Stimulated activated CD8-positive, alpha-beta memory T cell treated with anti-CD3 and anti-CD28 coated beads, Interleukin-12 subunit alpha, Interleukin-12 subunit beta, amount 100 ng/mL, for 24 hours (primary cell): Measurements from ENCODE around the gene CYFIP1.

ENCODE experiments used
- DNase-seq: peaks from one replicate; pipeline ENCODE4 v3.0.0-alpha.2; 2020; ENCODE audit errors: extremely low read depth

The CYFIP1 gene

DNA sequence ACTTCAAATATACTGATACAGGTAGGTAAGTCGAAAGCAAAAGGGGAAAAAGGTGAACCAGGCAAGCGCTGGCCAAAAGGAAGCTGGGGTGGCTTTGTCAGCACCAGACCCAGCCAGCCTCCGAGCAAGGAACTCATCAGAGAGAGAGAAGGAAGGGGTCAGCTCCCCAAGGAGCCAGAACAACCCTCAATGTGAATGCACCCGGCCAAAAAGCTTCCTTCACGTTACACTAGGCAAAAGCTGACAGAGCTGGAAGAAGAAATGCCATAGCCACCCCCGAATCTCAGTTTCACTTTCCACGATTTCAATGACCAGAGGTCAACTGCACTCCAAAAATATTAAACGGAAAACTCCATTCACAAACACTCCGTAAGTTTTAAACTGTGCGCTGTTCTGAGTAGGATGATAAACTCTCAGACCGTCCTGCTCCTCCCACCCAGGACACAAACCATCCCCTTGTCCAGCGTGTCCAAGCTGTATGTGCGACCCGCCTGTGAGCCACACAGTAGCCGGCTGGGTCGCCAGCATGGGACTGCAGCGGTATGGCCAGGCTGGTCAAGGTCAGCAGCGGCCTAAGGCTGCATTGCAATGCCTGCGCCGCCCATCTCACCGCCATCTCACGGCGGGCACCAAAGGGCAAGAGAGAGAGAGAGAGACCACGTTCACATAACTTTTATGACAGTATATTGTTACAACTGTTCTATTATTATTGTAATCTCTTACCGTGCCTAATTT is 29.7 kb downstream of the CYFIP1 start:
- no peak for DNase-seq

GRCh38 chr15:22949074-22949547 is 31.1 kb downstream of the CYFIP1 start:
- no peak for DNase-seq

DNA sequence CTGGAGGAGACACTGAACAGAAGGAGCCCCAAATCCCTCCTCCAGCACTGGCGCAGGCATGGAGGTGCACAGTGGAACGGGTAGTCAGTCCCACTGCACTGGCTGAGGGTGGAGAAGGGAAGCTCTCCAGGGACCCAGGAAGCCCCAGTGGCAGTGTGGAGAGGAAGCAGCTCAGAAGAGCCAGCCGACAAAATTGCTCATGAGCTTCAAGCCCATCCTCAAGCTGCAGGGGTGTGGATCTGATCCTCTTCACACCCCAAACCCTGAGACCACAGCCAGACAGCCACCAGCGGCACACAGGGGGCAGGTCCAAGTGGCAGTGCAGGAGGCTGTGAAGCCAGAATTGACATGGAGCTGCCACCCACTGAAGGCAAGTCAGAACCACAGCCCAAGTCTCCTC is 32.1 kb downstream of the CYFIP1 start:
- no peak for DNase-seq

- no peak for DNase-seq
Observed at GRCh38 chr15:22947101-22948000, 32.8 kb downstream of the CYFIP1 start.

DNA sequence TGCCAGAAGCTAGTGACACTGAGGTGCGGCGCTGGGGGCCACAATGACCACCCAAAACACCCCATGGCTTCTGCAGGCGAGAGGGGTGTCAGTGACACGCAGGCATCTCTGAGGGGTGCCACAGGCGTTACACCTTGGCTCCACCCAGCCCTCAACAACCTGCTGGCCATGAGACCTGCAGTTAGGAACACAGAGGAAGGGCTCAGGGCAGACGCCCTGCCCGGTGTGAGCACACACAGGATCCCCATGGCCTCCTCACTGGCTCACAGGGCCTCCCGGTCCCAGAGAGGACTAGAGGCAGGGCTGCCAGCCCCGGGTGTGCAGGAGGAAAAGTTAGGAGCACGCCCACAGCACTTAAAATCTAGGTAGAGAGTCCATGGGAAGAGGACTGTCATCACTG is 35.1 kb downstream of the CYFIP1 start:
- DNase-seq: no peak

DNA sequence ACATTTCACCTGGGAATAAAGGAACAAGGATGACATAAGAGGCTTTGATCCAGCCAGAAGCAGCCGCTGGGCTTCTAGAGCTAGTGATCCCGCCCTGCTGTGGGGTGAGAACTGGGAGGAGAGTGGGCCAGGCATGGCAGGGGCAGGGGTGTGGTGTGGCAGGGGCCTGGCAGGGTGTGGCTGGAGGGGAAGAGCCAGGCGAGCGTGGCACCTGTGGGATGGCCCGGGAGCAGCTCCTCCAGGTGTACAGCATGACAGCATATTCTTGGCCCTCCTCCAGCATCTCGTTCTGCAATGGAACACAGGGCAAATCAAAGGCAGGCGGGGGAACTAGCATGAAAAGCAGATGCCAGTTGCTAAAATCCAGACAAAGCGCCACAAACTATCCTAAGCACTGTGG is 35.5 kb downstream of the CYFIP1 start:
- no peak for DNase-seq

- no peak for DNase-seq
Observed at GRCh38 chr15:22942877-22943276, 37.3 kb downstream of the CYFIP1 start.

- DNase-seq: no peak
Observed at GRCh38 chr15:22942306-22942855, 37.8 kb downstream of the CYFIP1 start.

DNA sequence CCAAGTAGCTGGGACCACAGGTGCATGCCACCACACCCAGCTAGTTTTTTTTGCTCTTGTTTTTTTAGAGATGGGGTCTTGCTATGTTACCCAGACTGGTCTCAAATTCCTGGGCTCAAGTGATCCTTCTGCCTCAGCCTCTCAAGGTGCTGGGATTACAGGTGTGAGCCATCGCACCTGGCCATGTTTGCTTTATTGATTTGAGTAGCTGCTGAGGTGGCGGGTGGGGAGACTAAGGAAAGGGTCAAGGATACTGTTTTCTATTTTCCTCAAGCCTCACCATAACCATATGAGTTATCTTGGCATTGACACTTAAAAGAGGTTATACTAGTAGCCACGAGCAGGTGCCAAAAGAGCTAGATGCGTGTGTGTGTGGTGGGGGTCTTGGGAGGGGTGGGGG is 39.0 kb downstream of the CYFIP1 start:
- no peak for DNase-seq

DNA sequence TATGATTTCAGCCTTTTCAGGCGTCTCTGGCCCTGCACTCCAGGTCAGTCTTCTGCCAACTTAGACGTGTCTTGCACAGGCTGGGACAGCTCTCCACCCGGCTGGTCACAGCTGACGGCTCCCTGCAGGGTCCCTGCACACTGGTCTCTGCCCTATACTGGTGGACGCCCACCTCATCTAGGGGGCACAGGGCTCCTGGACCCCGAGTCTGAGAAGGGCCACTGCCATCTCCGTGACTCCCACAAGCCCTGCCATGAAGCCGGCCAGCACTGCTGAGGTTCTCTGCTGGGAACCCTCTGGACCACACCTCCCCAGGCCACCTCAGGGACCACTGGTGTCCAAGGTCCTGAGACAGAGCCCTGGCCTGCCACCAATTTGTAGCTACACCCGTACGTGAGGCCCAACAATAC is 40.5 kb downstream of the CYFIP1 start:
- no peak for DNase-seq

DNA sequence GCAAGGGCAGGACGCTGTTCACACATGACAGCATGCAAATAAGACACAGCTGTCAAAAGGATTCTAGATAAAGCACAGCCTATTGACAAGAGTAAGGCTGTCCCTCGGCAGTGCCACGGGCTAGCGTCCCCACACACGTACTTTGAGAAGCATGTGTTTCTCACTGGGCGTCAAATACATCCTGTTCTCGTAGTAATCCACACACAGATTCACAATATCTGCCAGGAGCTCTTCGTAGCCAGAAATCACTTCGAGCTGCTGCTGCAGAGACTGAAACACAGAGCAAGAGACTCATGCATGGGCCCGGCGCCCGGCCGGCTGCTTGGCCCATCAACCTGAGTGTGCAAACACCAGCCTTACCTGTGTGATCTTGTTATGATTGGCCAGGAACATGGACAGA is 41.1 kb downstream of the CYFIP1 start:
- no peak for DNase-seq

DNA sequence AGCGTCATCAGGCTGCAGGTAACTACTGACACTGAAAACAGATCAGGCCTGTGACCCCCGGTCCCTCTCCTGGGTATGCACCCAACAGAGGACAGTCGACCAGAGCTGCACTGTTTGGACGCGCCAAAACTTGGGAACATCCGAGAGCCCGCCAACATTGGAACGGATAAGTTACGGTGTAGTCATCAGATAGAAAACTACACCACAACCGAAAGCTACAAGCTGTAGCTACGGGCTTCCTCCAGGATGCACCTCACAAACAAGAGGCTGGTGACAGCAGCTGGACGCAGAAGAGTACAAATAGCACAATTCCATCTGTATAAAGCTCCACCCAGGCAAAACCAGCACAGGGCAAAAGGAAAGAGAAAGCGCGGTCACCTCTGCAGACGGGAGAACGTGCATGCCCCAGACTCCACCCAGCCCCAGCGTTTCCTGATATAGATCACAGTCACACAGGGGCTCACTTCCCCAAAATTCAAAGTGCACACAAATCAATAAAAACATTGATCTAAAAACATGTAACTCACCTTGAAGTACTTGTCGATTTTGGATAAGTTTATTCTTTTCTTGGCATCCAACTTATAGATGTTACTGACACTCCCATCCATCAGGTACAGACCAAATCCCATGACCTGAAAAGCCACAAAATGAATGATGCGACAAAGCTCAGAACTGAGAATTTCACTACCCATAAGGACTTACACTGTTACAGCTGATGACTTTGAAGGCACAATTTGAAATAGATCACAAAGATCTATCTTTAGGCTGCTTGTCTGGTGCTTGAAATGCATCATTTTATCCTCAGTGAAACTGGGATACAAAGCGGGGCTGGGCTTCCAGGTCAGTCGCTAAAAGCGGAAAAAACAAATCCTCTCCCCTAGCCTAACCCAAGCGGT is 43.3 kb downstream of the CYFIP1 start:
- no peak for DNase-seq

DNA sequence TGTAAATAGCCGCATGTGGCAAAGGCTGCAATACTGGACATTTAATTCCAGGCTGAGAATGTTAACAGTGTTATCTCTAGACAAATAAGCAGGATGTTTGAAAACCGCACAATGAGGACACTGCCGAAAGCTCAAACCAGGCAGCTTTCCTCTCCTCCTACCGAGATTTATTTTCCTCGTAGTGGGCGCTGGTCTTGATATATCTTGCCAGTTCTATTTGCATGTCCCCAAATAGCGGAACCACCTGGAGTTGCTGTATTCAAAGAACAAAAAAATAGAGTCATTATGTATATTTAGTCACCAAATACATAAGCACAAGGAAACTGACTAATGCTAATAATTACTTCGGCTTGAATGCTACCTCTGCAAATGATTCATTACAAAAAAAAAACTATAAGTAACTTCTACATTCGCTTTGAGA is 46.5 kb downstream of the CYFIP1 start:
- DNase-seq: no peak

- no peak for DNase-seq
Observed at GRCh38 chr15:22931784-22932536, 48.2 kb downstream of the CYFIP1 start.

GRCh38 chr15:22930782-22931484 is 49.2 kb downstream of the CYFIP1 start:
- DNase-seq: no peak

- DNase-seq: no peak
Observed at GRCh38 chr15:22927761-22928160, 52.4 kb downstream of the CYFIP1 start.

- no peak for DNase-seq
Observed at GRCh38 chr15:22925875-22926274, 54.3 kb downstream of the CYFIP1 start.

- no peak for DNase-seq
Observed at GRCh38 chr15:22922003-22922402, 58.2 kb downstream of the CYFIP1 start.

DNA sequence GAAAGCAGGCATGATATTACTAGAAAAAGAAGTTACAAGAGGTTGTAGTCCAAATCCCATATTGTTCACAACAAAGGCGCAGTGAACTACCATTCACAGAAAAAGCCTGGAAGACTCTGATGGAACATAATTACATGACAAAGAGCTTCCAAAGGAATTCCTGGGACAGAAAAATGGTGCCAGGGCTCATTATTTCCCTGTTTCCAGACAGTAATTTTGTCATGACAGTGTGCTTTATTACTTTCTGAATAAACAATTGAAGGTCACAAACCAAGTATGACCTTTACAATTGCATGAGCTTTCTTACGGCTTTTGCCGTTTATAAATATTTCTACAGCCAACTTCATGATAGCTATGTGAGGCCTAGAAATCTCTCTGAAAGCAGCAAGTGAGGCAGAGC is 61.0 kb downstream of the CYFIP1 start:
- no peak for DNase-seq

- no peak for DNase-seq
Observed at GRCh38 chr15:22918596-22919140, 61.5 kb downstream of the CYFIP1 start.
